DOHH2 (cell line): ENCODE data around the gene C1QTNF5.

Source experiments
- H3F3A ChIP-seq: fragments of 200-600 bp; sonication (generic), shearing (Covaris generic); 2 replicates; pipeline ENCODE4 v1.6.0; 2016; ENCODE audit warnings: antibody characterized with exemption, mild to moderate bottlenecking; ENCODE audit not compliant: control insufficient read depth, insufficient read depth
- H3K27ac ChIP-seq: fragments of 200-600 bp; sonication (generic); 2 replicates; pipeline ENCODE4 v1.5.1; 2014; ENCODE audit warnings: low read depth, mild to moderate bottlenecking, low read length, moderate library complexity
- H3K27me3 ChIP-seq: fragments of 200-600 bp; sonication (generic); 2 replicates; pipeline ENCODE4 v1.6.1; 2014; ENCODE audit warnings: mild to moderate bottlenecking, low read length, mixed read lengths; ENCODE audit not compliant: control insufficient read depth
- H3K36me3 ChIP-seq: fragments of 200-600 bp; sonication (generic); 2 replicates; pipeline ENCODE4 v1.6.1; 2014; ENCODE audit warnings: mild to moderate bottlenecking, low read length, moderate library complexity, mixed read lengths; ENCODE audit not compliant: control insufficient read depth
- H3K4me1 ChIP-seq: fragments of 200-600 bp; sonication (generic); 2 replicates; pipeline ENCODE4 v1.6.1; 2014; ENCODE audit warnings: mild to moderate bottlenecking, low read length, mixed read lengths; ENCODE audit not compliant: control insufficient read depth
- H3K4me2 ChIP-seq: fragments of 200-600 bp; sonication (generic); 2 replicates; pipeline ENCODE4 v1.6.0; 2014; ENCODE audit warnings: mild to moderate bottlenecking, low read length, moderate library complexity
- H3K4me3 ChIP-seq: fragments of 200-600 bp; sonication (generic); 2 replicates; pipeline ENCODE4 v1.5.1; 2014; ENCODE audit warnings: mild to moderate bottlenecking, low read length, mixed read lengths
- H3K79me2 ChIP-seq: fragments of 200-600 bp; sonication (generic); 2 replicates; pipeline ENCODE4 v1.6.1; 2014; ENCODE audit warnings: mild to moderate bottlenecking, low read length, mixed read lengths; ENCODE audit not compliant: control insufficient read depth
- H3K9me2 ChIP-seq: fragments of 200-600 bp; sonication (generic); replicated peaks from 2 replicates; pipeline ENCODE4 v1.6.1; 2014; ENCODE audit warnings: mild to moderate bottlenecking, low read length, mixed read lengths; ENCODE audit not compliant: control insufficient read depth
- H3K9me3 ChIP-seq: fragments of 200-600 bp; sonication (generic); 2 replicates; pipeline ENCODE4 v1.6.1; 2014; ENCODE audit warnings: antibody characterized with exemption, low read length, mixed read lengths; ENCODE audit not compliant: control insufficient read depth, insufficient read depth
- H4K20me1 ChIP-seq: fragments of 200-600 bp; sonication (generic); 2 replicates; pipeline ENCODE4 v1.6.0; 2014; ENCODE audit warnings: low read depth, mild to moderate bottlenecking, antibody characterized with exemption, low read length, moderate library complexity; ENCODE audit not compliant: control insufficient read depth, insufficient read depth
- EZH2phosphoT487 ChIP-seq: fragments of 200-600 bp; sonication (generic); IDR thresholded peaks from 2 replicates; pipeline ENCODE4 v1.6.1; 2017; ENCODE audit warnings: borderline replicate concordance, mild to moderate bottlenecking, antibody characterized with exemption, low read length, moderate library complexity, mixed read lengths
- TF ChIP-seq, protein P1 (sequence below): fragments of 200-600 bp; sonication (generic); IDR thresholded peaks from one replicate; pipeline ENCODE4 v1.5.1; 2014; ENCODE audit warnings: antibody characterized with exemption, mild to moderate bottlenecking, low read depth, low read length; ENCODE audit not compliant: poor library complexity, severe bottlenecking

The C1QTNF5 gene

DNA sequence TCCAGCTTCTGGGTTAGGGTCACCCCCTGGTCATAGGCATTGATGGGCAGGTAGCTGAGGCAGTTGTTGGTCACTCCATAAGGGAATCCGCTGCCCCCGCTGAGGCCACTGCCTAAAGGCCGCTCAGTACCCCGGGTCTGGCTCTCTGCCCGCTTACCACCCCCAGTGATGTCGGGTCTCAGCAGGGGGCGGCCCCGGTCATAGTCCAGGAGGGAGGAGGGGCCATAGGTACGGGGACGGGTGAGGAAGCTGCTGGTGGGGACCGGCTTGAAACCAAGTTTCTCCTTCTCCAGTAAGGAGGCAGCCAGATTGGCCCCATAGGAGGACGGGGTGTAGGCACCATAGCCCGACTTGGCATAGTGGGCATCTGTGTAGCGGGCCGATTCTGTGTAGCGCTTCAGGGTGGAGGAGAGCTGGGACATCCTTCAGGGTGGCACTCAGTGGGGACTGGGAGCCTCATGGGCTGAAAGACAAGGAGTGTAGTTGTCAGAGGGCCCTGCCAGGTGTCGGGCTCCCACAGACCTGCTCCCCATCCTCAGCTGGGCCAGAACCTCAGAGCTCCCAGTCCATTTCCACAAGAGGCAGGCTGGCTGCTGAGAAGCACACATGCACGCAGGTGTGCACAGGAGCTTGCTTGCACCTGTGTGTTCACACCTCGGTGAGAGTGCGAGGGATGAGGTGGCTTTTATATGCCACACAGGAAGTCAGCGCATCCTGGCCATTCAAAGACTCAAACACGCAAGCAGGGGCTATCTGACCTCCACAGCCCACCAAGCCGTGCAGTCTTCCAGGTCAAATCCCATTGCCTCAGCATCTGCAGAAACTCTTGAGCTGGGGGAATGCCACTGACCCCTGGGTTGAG, 32.6 kb upstream of the C1QTNF5 start:
- peaks cover 81% of the 10 kb centered on the region for H3K4me1 ChIP-seq
- H3K4me2 ChIP-seq = peak overlapping the region; percentile 51
- peak overlapping the region; percentile 20; the same call in 1 of the 2 replicates for H3K4me3 ChIP-seq
- TF ChIP-seq EZH2phosphoT487 = no peak
- H3K79me2 ChIP-seq = no peaks in the 10 kb centered on the region
- no peaks in the 10 kb centered on the region for H3K36me3 ChIP-seq
- H3K27me3 ChIP-seq = no peaks in the 10 kb centered on the region
- H3K9me2 ChIP-seq = no peaks in the 10 kb centered on the region
- H3F3A ChIP-seq = 0 out of 2 replicates have a peak, but pooled peaks cover 3% of the 10 kb centered on the region
- no peaks in the 10 kb centered on the region for H4K20me1 ChIP-seq
- H3K27ac ChIP-seq = peak overlapping the region; percentile 31; the same call in 1 of the 2 replicates
- H3K9me3 ChIP-seq = no peaks in the 10 kb centered on the region

DNA sequence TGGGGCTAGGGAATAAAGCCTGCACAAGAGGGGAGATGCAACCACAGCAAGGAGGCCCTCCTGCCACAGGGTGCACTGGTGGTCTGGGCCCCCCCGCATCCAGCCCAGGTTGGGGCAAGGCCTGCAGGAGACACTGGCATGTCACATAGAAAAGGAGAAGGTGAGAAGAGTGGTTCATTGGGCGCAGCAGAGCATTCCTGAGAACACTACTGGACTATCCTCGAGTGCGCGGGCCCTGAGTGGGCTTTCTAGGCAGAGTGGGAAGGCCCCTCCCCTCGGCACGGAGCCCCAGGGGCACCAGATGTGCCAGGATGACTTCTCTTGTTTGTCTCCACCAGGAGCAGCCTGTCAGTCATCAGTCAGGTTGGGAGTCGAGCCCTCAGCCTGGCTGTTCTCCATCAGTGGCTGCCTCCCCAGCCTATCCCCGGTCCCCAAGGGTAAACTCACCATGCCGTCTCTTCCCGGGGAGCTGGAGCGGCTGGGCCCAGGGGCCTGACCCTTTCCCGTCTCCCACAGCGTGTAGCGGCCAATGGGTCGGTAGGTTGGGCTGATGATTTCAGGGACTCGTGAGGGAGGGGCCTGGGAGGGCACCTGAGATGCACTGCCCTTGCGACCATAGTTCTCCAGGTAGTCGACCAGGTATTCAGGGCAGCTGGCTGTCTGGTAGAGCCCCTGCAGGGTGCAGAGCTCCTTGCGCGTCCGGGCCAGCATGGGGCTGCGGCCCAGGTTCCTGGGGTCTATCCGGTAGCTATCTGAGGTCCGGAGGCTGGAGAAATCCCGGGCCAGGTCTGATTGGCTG, 31.8 kb upstream of the C1QTNF5 start:
- Histone ChIP-seq H3K27ac (no peak overlapping the region), H3K79me2 (no peaks in the 10 kb centered on the region), H3K36me3 (no peaks in the 10 kb centered on the region), H3F3A (0 out of 2 replicates have a peak, but pooled peaks cover 3% of the 10 kb centered on the region), H4K20me1 (no peaks in the 10 kb centered on the region), H3K4me3 (no peak overlapping the region), H3K27me3 (no peaks in the 10 kb centered on the region), H3K4me2 (no peak overlapping the region), H3K9me2 (no peaks in the 10 kb centered on the region), H3K4me1 (peaks cover 81% of the 10 kb centered on the region), H3K9me3 (no peaks in the 10 kb centered on the region)
- TF ChIP-seq EZH2phosphoT487 = no peak
- TF ChIP-seq, protein P1, sequence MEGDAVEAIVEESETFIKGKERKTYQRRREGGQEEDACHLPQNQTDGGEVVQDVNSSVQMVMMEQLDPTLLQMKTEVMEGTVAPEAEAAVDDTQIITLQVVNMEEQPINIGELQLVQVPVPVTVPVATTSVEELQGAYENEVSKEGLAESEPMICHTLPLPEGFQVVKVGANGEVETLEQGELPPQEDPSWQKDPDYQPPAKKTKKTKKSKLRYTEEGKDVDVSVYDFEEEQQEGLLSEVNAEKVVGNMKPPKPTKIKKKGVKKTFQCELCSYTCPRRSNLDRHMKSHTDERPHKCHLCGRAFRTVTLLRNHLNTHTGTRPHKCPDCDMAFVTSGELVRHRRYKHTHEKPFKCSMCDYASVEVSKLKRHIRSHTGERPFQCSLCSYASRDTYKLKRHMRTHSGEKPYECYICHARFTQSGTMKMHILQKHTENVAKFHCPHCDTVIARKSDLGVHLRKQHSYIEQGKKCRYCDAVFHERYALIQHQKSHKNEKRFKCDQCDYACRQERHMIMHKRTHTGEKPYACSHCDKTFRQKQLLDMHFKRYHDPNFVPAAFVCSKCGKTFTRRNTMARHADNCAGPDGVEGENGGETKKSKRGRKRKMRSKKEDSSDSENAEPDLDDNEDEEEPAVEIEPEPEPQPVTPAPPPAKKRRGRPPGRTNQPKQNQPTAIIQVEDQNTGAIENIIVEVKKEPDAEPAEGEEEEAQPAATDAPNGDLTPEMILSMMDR = no peak

DNA sequence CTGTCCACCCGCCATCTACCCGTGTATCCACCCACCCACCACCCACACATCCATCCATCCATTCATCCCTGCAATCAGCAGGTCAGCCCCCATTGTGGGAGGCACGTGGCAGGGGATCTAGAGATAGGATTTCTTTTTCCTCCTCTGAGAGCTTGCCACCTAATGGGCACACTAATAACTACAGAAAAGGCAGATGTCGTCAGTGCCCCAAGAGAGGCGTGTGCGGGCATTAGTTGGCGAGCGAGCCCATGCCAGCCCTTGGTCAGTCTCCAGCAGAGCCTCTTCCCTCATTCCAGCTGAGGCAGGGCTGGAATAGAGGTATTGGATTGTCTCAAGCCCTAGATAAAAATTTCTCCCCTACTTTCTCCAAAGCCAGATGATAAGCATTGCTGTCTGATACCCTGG, 31.1 kb upstream of the C1QTNF5 start:
- Histone ChIP-seq H3K27me3 (no peaks in the 10 kb centered on the region), H3K4me1 (peaks cover 82% of the 10 kb centered on the region), H3K4me2 (no peak overlapping the region; the same call in 1 of the 2 replicates), H3K36me3 (no peaks in the 10 kb centered on the region), H3K79me2 (no peaks in the 10 kb centered on the region), H3K9me2 (no peaks in the 10 kb centered on the region), H4K20me1 (no peaks in the 10 kb centered on the region), H3K9me3 (no peaks in the 10 kb centered on the region), H3K27ac (no peak overlapping the region), H3K4me3 (no peak overlapping the region), H3F3A (0 out of 2 replicates have a peak, but pooled peaks cover 3% of the 10 kb centered on the region)
- TF ChIP-seq EZH2phosphoT487 = no peak
- TF ChIP-seq, protein P1 = peak; percentile 49
